Loucy (cell line): ENCODE results near the gene OR10T2.

Source experiments
- H2AFZ ChIP-seq: fragments of 200-600 bp; sonication (generic); 2 replicates; pipeline ENCODE4 v1.6.0; 2016; ENCODE audit warnings: antibody characterized with exemption, mild to moderate bottlenecking, low read length, moderate library complexity
- H3F3A ChIP-seq: fragments of 200-600 bp; 2 replicates; pipeline ENCODE4 v1.6.0; 2016; ENCODE audit warnings: antibody characterized with exemption, low read depth, mild to moderate bottlenecking
- H3K27me3 ChIP-seq: fragments of 200-600 bp; sonication (generic); 2 replicates; pipeline ENCODE4 v1.6.1; 2014; ENCODE audit warnings: low read length, mild to moderate bottlenecking; ENCODE audit not compliant: insufficient read depth, poor library complexity, severe bottlenecking
- H3K36me3 ChIP-seq: fragments of 200-600 bp; sonication (generic); 2 replicates; pipeline ENCODE4 v1.6.1; 2016; ENCODE audit warnings: low read length; ENCODE audit not compliant: insufficient read depth
- H3K4me1 ChIP-seq: fragments of 200-600 bp; sonication (generic); 2 replicates; pipeline ENCODE4 v1.5.1; 2014; ENCODE audit warnings: low read length, mild to moderate bottlenecking; ENCODE audit not compliant: insufficient read depth, poor library complexity, severe bottlenecking
- H3K4me2 ChIP-seq: fragments of 200-600 bp; sonication (generic); 2 replicates; pipeline ENCODE4 v1.6.0; 2014; ENCODE audit warnings: antibody characterized with exemption, low read length, low read depth, mild to moderate bottlenecking; ENCODE audit not compliant: poor library complexity, severe bottlenecking
- H3K4me3 ChIP-seq: fragments of 200-600 bp; sonication (generic); 2 replicates; pipeline ENCODE4 v1.5.1; 2014; ENCODE audit warnings: low read length, mild to moderate bottlenecking, mixed read lengths; ENCODE audit not compliant: poor library complexity, severe bottlenecking
- H3K79me2 ChIP-seq: fragments of 200-600 bp; sonication (generic); 2 replicates; pipeline ENCODE4 v1.6.1; 2014; ENCODE audit warnings: low read length; ENCODE audit not compliant: insufficient read depth
- H3K9ac ChIP-seq: fragments of 200-600 bp; sonication (generic); 2 replicates; pipeline ENCODE4 v1.6.0; 2014; ENCODE audit warnings: mild to moderate bottlenecking, low read depth, low read length, moderate library complexity; ENCODE audit not compliant: poor library complexity, severe bottlenecking
- H3K9me2 ChIP-seq: fragments of 200-600 bp; sonication (generic); replicated peaks from 2 replicates; pipeline ENCODE4 v1.6.1; 2016; ENCODE audit warnings: low read depth, low read length, mixed read lengths
- H3K9me3 ChIP-seq: fragments of 200-600 bp; sonication (generic); 2 replicates; pipeline ENCODE4 v1.6.1; 2014; ENCODE audit warnings: mild to moderate bottlenecking, antibody characterized with exemption, low read length, low read depth; ENCODE audit not compliant: insufficient read depth
- H4K20me1 ChIP-seq: fragments of 200-600 bp; sonication (generic); 2 replicates; pipeline ENCODE4 v1.6.0; 2014; ENCODE audit warnings: antibody characterized with exemption, low read length, mild to moderate bottlenecking; ENCODE audit not compliant: insufficient read depth, poor library complexity, severe bottlenecking
- EZH2phosphoT487 ChIP-seq: fragments of 200-600 bp; IDR thresholded peaks from 2 replicates; pipeline ENCODE4 v1.6.1; 2018; ENCODE audit warnings: antibody characterized with exemption, mild to moderate bottlenecking, moderate library complexity, borderline replicate concordance
- TF ChIP-seq, protein P1 (sequence below): fragments of 200-600 bp; sonication (generic); conservative IDR thresholded peaks from 2 replicates; pipeline ENCODE4 v1.5.1; 2014; ENCODE audit warnings: mild to moderate bottlenecking, antibody characterized with exemption, low read length

OR10T2 gene

DNA sequence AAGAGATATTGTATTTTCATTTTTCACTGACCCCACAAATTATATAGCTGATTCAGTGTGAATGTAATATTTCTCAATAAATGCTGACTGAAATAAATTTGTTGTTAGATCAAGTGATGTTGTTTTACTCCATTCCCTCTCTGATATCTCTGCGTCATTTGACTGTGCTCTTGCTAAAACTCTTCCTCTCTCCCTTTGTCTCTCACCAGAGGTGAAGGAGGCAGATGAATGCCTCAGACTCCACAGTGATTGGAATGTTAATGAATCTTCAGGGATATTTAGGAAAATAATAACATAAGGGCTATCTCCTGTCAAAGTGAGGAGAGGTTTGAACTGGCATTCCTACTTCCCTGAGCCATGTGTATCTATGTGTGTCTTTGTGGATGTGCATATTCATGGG is 41.8 kb downstream of the OR10T2 start:
- Histone ChIP-seq H3K9me3 (no peaks in the 10 kb centered on the region), H3K9ac (no peak overlapping the region), H3K4me2 (no peak overlapping the region), H3K9me2 (no peaks in the 10 kb centered on the region), H3F3A (no peaks in the 10 kb centered on the region), H2AFZ (no peak overlapping the region), H3K79me2 (no peaks in the 10 kb centered on the region), H3K4me1 (no peaks in the 10 kb centered on the region), H3K27me3 (no peaks in the 10 kb centered on the region), H3K36me3 (no peaks in the 10 kb centered on the region), H3K4me3 (no peak overlapping the region), H4K20me1 (no peaks in the 10 kb centered on the region)
- TF ChIP-seq, protein P1, sequence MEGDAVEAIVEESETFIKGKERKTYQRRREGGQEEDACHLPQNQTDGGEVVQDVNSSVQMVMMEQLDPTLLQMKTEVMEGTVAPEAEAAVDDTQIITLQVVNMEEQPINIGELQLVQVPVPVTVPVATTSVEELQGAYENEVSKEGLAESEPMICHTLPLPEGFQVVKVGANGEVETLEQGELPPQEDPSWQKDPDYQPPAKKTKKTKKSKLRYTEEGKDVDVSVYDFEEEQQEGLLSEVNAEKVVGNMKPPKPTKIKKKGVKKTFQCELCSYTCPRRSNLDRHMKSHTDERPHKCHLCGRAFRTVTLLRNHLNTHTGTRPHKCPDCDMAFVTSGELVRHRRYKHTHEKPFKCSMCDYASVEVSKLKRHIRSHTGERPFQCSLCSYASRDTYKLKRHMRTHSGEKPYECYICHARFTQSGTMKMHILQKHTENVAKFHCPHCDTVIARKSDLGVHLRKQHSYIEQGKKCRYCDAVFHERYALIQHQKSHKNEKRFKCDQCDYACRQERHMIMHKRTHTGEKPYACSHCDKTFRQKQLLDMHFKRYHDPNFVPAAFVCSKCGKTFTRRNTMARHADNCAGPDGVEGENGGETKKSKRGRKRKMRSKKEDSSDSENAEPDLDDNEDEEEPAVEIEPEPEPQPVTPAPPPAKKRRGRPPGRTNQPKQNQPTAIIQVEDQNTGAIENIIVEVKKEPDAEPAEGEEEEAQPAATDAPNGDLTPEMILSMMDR = no peak
- no peak for TF ChIP-seq EZH2phosphoT487

DNA sequence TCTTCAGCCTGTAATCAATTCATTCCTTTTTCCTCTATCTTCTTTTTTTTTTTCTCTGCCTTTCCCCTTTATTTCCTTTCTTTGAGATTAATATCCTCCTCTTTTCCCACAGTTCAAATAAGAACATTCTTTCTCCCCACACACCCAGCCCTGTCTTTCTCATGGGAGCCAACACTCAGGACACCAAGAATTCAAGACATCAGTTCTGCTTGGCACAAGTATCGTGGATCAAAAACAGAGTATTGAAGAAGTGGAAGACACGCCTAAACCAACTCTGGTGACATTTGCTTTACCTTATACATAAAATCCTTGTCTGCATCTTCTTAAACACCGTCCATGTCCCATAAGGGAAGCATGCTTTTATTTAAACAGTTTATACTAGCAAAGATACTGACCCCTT is 42.6 kb downstream of the OR10T2 start:
- no peaks in the 10 kb centered on the region for H3K36me3 ChIP-seq
- H3K27me3 ChIP-seq = no peaks in the 10 kb centered on the region
- TF ChIP-seq EZH2phosphoT487 = no peak
- TF ChIP-seq, protein P1 = no peak
- no peak overlapping the region for H3K4me2 ChIP-seq
- no peaks in the 10 kb centered on the region for H3K79me2 ChIP-seq
- no peaks in the 10 kb centered on the region for H3K4me1 ChIP-seq
- no peaks in the 10 kb centered on the region for H3K9me3 ChIP-seq
- H3K4me3 ChIP-seq = no peak overlapping the region
- no peak overlapping the region for H3K9ac ChIP-seq
- H3K9me2 ChIP-seq = no peaks in the 10 kb centered on the region
- no peaks in the 10 kb centered on the region for H3F3A ChIP-seq
- no peaks in the 10 kb centered on the region for H4K20me1 ChIP-seq
- H2AFZ ChIP-seq = no peak overlapping the region

DNA sequence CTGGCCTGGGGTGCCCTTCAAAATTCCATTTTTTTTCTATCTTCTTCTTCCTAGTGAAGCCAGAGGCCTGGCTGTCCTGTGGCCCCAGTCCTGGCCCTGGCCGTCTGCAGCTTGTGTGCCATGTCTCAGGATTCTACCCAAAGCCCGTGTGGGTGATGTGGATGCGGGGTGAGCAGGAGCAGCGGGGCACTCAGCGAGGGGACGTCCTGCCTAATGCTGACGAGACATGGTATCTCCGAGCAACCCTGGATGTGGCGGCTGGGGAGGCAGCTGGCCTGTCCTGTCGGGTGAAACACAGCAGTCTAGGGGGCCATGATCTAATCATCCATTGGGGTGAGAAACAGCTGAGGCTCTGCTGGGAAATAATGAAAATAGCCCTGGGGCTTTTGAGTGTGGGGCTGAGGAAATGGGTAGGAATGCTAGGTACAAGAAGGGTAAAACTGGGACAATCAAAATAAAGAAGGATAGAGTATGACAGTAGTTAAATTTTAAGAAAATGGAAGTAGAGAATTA is 43.4 kb downstream of the OR10T2 start:
- no peak overlapping the region for H3K9ac ChIP-seq
- no peaks in the 10 kb centered on the region for H3K9me2 ChIP-seq
- H3K36me3 ChIP-seq = no peaks in the 10 kb centered on the region
- H3K9me3 ChIP-seq = no peaks in the 10 kb centered on the region
- H4K20me1 ChIP-seq = no peaks in the 10 kb centered on the region
- H3K79me2 ChIP-seq = no peaks in the 10 kb centered on the region
- H3K4me3 ChIP-seq = no peak overlapping the region
- no peaks in the 10 kb centered on the region for H3K4me1 ChIP-seq
- H3F3A ChIP-seq = no peaks in the 10 kb centered on the region
- H3K4me2 ChIP-seq = no peak overlapping the region
- H3K27me3 ChIP-seq = no peaks in the 10 kb centered on the region
- TF ChIP-seq, protein P1 = no peak
- TF ChIP-seq EZH2phosphoT487 = no peak
- no peak overlapping the region for H2AFZ ChIP-seq
